ENCODE results near the gene IGSF22.
A peak's percentile ranks its signal among the peaks of the same experiment; 100 is the strongest.

IGSF22 gene

DNA sequence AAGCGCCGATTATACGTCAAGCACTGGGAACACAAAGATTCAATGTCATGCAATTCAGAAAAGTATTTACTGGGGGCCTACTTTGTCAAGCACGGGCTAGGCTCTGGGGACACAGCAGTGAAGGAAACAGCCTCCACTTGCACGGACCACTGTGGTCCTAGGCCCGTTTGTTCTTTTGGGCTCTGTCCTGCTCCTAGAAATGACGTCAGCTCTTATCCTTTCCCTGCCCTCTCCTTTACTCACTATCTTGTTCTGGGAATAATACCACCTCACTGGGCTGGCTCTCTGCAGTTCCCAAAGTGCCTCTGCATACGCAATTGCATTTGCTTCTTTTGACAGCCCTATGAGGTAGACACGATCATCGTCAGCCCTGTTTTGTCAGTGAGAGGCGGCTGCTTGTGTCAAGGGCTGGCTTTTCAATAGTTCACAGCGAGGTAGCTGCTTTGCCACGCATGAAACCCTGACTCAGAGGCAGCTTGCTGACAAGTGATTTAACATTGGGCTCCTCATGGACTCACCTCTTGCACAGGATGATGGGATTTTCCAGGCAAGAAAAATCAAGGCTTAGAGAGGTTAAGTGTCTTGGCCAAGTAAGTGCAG, 22.9 kb upstream of the IGSF22 start:
- Histone ChIP-seq H2BK12ac (ENCODE audit: low read length) (no peak overlapping the region), H3K14ac (ENCODE audit: low read length) (no peak overlapping the region), H2BK120ac (ENCODE audit: insufficient read depth, low read length, poor library complexity) (no peak overlapping the region), H3K4ac (ENCODE audit: low read depth, low read length) (no peak overlapping the region), H3K36me3 (ENCODE audit: control insufficient read depth in 1 of 2, insufficient read depth in 2 of 2, low read length in 2 of 2) (no peaks in the 10 kb centered on the region), H2BK5ac (ENCODE audit: low read depth, low read length, poor library complexity) (no peak overlapping the region), H3K9ac (ENCODE audit: low read length) (no peak overlapping the region), H2AK5ac (ENCODE audit: low read length) (no peak overlapping the region), H3K79me1 (ENCODE audit: low read length) (peaks cover 3% of the 10 kb centered on the region), H4K8ac (ENCODE audit: low read depth, low read length) (peak overlapping the region; percentile 29), H3K4me1 (ENCODE audit: control insufficient read depth in 1 of 2, insufficient read depth in 2 of 2, low read length in 2 of 2) (peaks cover 9 to 11% of the 10 kb centered on the region in 2 experiments), H3K27ac (ENCODE audit: low read depth, low read length) (no peak overlapping the region), H3K18ac (ENCODE audit: low read length) (no peak overlapping the region), H3K4me3 (ENCODE audit: low read depth, low read length) (no peak overlapping the region), H3K9me3 (ENCODE audit: insufficient read depth, low read depth, low read length) (no peaks in the 10 kb centered on the region), H3K27me3 (ENCODE audit: insufficient read depth, low read length) (no peaks in the 10 kb centered on the region), H3K4me2 (ENCODE audit: low read length) (no peak overlapping the region), H3K23ac (ENCODE audit: low read length) (no peak overlapping the region), H3K79me2 (ENCODE audit: control insufficient read depth, insufficient read depth, low read length, poor library complexity) (no peaks in the 10 kb centered on the region), H4K12ac (ENCODE audit: low read depth, low read length) (no peak overlapping the region), H2AFZ (ENCODE audit: insufficient read depth, low read length, poor library complexity) (no peak overlapping the region), H4K91ac (ENCODE audit: low read depth, low read length) (no peak overlapping the region)
- DNase-seq, result no peak
- WGBS (ENCODE audit: extremely low coverage, insufficient coverage, insufficient read length), result no CpG with 5 or more reads among the region's 13 CpGs

DNA sequence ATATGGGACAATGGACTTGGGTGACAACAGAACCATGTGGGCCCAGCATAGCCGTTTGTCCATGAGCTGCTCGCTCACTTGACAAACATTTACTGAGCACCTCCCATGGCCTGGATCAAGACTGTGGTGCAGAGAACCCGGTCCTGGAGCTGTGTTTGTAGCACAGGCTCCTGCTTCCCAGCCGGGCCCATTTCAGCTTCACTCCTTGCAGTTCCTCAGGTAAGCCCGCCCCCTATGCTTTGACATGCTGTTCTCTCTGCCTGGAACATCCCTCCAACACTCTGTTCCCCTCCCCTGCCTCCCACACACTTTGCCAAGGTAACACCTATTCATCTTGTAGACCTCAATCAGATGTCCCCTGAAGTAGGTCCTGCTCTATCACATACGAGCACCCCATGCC, 19.3 kb upstream of the IGSF22 start:
- DNase-seq, result no peak
- Histone ChIP-seq H3K4me2 (ENCODE audit: low read length) (no peak overlapping the region), H2AFZ (ENCODE audit: insufficient read depth, low read length, poor library complexity) (no peak overlapping the region), H3K18ac (ENCODE audit: low read length) (no peak overlapping the region), H3K14ac (ENCODE audit: low read length) (no peak overlapping the region), H4K8ac (ENCODE audit: low read depth, low read length) (no peak overlapping the region), H3K9ac (ENCODE audit: low read length) (no peak overlapping the region), H3K4ac (ENCODE audit: low read depth, low read length) (no peak overlapping the region), H2BK5ac (ENCODE audit: low read depth, low read length, poor library complexity) (no peak overlapping the region), H3K4me1 (ENCODE audit: control insufficient read depth in 1 of 2, insufficient read depth in 2 of 2, low read length in 2 of 2) (peaks cover 9 to 11% of the 10 kb centered on the region in 2 experiments), H2BK12ac (ENCODE audit: low read length) (no peak overlapping the region), H3K23ac (ENCODE audit: low read length) (no peak overlapping the region), H3K36me3 (ENCODE audit: control insufficient read depth in 1 of 2, insufficient read depth in 2 of 2, low read length in 2 of 2) (no peaks in the 10 kb centered on the region), H2BK120ac (ENCODE audit: insufficient read depth, low read length, poor library complexity) (no peak overlapping the region), H3K9me3 (ENCODE audit: insufficient read depth, low read depth, low read length) (no peaks in the 10 kb centered on the region), H2AK5ac (ENCODE audit: low read length) (no peak overlapping the region), H3K27ac (ENCODE audit: low read depth, low read length) (no peak overlapping the region), H3K79me2 (ENCODE audit: control insufficient read depth, insufficient read depth, low read length, poor library complexity) (no peaks in the 10 kb centered on the region), H3K27me3 (ENCODE audit: insufficient read depth, low read length) (no peaks in the 10 kb centered on the region), H4K12ac (ENCODE audit: low read depth, low read length) (no peak overlapping the region), H3K4me3 (ENCODE audit: low read depth, low read length) (no peak overlapping the region), H4K91ac (ENCODE audit: low read depth, low read length) (no peak overlapping the region), H3K79me1 (ENCODE audit: low read length) (peaks cover 3% of the 10 kb centered on the region)
- no CpG with 5 or more reads among the region's 6 CpGs for WGBS (ENCODE audit: extremely low coverage, insufficient coverage, insufficient read length)

DNA sequence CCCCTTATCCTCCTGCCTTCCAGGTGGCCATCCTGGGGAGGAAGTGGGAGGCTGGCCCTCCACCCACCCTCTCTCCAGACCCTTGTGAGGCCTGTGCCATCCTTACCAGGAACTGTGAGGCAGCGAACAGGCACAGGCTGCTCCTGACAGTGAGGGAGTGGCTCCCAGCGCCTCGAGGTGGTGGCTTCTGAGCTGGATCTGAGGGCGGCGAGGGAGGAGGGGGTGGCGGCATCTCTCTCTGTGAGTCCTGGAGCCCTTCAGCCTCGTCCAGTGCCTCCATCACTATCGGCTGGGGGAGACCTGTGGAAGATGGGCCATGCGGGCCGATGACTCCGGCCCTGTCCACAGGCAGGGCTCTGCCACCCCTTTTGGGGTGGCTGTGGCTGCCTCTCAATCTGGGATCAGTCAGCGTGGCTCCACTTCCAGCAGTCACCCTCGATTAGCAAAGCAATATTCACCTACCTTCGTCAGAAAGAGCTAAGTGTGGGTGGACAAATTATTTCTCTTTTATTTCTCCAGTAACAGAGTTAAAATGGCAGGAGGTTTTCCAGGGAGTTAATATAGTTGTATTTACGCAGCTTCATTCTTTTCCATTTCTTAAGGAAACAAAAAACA, 18.0 kb upstream of the IGSF22 start:
- Histone ChIP-seq H2AK5ac (ENCODE audit: low read length) (no peak overlapping the region), H3K9ac (ENCODE audit: low read length) (no peak overlapping the region), H2AFZ (ENCODE audit: insufficient read depth, low read length, poor library complexity) (no peak overlapping the region), H2BK12ac (ENCODE audit: low read length) (no peak overlapping the region), H3K14ac (ENCODE audit: low read length) (no peak overlapping the region), H3K27me3 (ENCODE audit: insufficient read depth, low read length) (no peaks in the 10 kb centered on the region), H4K91ac (ENCODE audit: low read depth, low read length) (no peak overlapping the region), H3K18ac (ENCODE audit: low read length) (no peak overlapping the region), H4K8ac (ENCODE audit: low read depth, low read length) (no peak overlapping the region), H3K4me3 (ENCODE audit: low read depth, low read length) (no peak overlapping the region), H2BK5ac (ENCODE audit: low read depth, low read length, poor library complexity) (no peak overlapping the region), H3K36me3 (ENCODE audit: control insufficient read depth in 1 of 2, insufficient read depth in 2 of 2, low read length in 2 of 2) (no peaks in the 10 kb centered on the region), H2BK120ac (ENCODE audit: insufficient read depth, low read length, poor library complexity) (no peak overlapping the region), H4K12ac (ENCODE audit: low read depth, low read length) (no peak overlapping the region), H3K23ac (ENCODE audit: low read length) (no peak overlapping the region), H3K4ac (ENCODE audit: low read depth, low read length) (no peak overlapping the region), H3K9me3 (ENCODE audit: insufficient read depth, low read depth, low read length) (no peaks in the 10 kb centered on the region), H3K27ac (ENCODE audit: low read depth, low read length) (no peak overlapping the region), H3K79me1 (ENCODE audit: low read length) (no peaks in the 10 kb centered on the region), H3K4me2 (ENCODE audit: low read length) (no peak overlapping the region), H3K4me1 (ENCODE audit: control insufficient read depth in 1 of 2, insufficient read depth in 2 of 2, low read length in 2 of 2) (peaks cover 0 to 1% of the 10 kb centered on the region in 2 experiments), H3K79me2 (ENCODE audit: control insufficient read depth, insufficient read depth, low read length, poor library complexity) (no peaks in the 10 kb centered on the region)
- WGBS (ENCODE audit: extremely low coverage, insufficient coverage, insufficient read length), result no CpG with 5 or more reads among the region's 15 CpGs
- DNase-seq, result no peak

DNA sequence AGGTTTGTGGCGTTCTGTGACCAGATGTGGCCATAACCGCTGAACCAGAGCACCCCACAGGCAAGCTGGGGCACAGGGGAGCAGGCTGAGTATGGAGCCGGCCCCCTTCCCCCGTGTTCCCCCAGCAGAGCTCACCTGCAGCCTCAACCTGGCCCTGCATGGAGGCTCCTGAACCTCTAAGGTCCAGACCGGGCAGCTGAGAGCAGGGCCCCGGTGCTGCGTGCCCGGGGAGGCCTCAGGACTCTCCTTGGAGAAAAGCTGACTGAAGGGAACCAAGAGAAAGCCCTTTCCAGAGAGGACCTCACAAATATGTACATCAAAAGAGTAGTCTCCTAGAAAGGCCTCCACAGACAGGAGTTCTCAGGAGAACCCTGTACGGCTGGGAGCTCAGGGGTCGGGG, 17.4 kb upstream of the IGSF22 start:
- no peak overlapping the region for H2BK120ac ChIP-seq (ENCODE audit: insufficient read depth, low read length, poor library complexity)
- H2BK12ac ChIP-seq (ENCODE audit: low read length), result no peak overlapping the region
- no peak overlapping the region for H3K14ac ChIP-seq (ENCODE audit: low read length)
- H2AFZ ChIP-seq (ENCODE audit: insufficient read depth, low read length, poor library complexity), result no peak overlapping the region
- DNase-seq, result no peak
- no peak overlapping the region for H3K9ac ChIP-seq (ENCODE audit: low read length)
- H3K27me3 ChIP-seq (ENCODE audit: insufficient read depth, low read length), result no peaks in the 10 kb centered on the region
- H4K12ac ChIP-seq (ENCODE audit: low read depth, low read length), result no peak overlapping the region
- no peak overlapping the region for H3K23ac ChIP-seq (ENCODE audit: low read length)
- no peak overlapping the region for H2BK5ac ChIP-seq (ENCODE audit: low read depth, low read length, poor library complexity)
- H3K4ac ChIP-seq (ENCODE audit: low read depth, low read length), result no peak overlapping the region
- no peaks in the 10 kb centered on the region for H3K79me2 ChIP-seq (ENCODE audit: control insufficient read depth, insufficient read depth, low read length, poor library complexity)
- no peak overlapping the region for H3K27ac ChIP-seq (ENCODE audit: low read depth, low read length)
- no peak overlapping the region for H3K4me2 ChIP-seq (ENCODE audit: low read length)
- H2AK5ac ChIP-seq (ENCODE audit: low read length), result no peak overlapping the region
- no peaks in the 10 kb centered on the region for H3K9me3 ChIP-seq (ENCODE audit: insufficient read depth, low read depth, low read length)
- WGBS (ENCODE audit: extremely low coverage, insufficient coverage, insufficient read length), result no CpG with 5 or more reads among the region's 10 CpGs
- H3K4me1 ChIP-seq (ENCODE audit: control insufficient read depth in 1 of 2, insufficient read depth in 2 of 2, low read length in 2 of 2), result no peaks in the 10 kb centered on the region
- no peaks in the 10 kb centered on the region for H3K36me3 ChIP-seq (ENCODE audit: control insufficient read depth in 1 of 2, insufficient read depth in 2 of 2, low read length in 2 of 2)
- H3K18ac ChIP-seq (ENCODE audit: low read length), result no peak overlapping the region
- H3K4me3 ChIP-seq (ENCODE audit: low read depth, low read length), result no peak overlapping the region
- H4K91ac ChIP-seq (ENCODE audit: low read depth, low read length), result no peak overlapping the region
- no peak overlapping the region for H4K8ac ChIP-seq (ENCODE audit: low read depth, low read length)
- H3K79me1 ChIP-seq (ENCODE audit: low read length), result no peaks in the 10 kb centered on the region
